Neural cell (in vitro differentiated cells): ENCODE measurements around the gene GNPTAB.

Experiments
- EP300 ChIP-seq: fragments of 450-650 bp; conservative IDR thresholded peaks from 2 replicates; pipeline ENCODE4 v1.6.1; 2014; ENCODE audit warnings: antibody characterized with exemption, mild to moderate bottlenecking, moderate library complexity; ENCODE audit not compliant: poor library complexity, severe bottlenecking
- EZH2 ChIP-seq: fragments of 200-600, 300-800 bp; shearing (Covaris generic), sonication (generic); IDR thresholded peaks from 2 replicates; pipeline ENCODE4 v1.6.1; 2014; ENCODE audit warnings: antibody characterized with exemption, low read length, borderline replicate concordance, mild to moderate bottlenecking; ENCODE audit not compliant: insufficient read depth, poor library complexity, severe bottlenecking
- MXI1 ChIP-seq: fragments of 450-650 bp; conservative IDR thresholded peaks from 2 replicates; pipeline ENCODE4 v1.6.1; 2014; ENCODE audit warnings: antibody characterized with exemption, mild to moderate bottlenecking; ENCODE audit not compliant: poor library complexity, severe bottlenecking
- POLR2AphosphoS5 ChIP-seq: IDR thresholded peaks from 2 replicates; pipeline ENCODE4 v1.6.1; 2012
- RAD21 ChIP-seq: fragments of 450-650 bp; conservative IDR thresholded peaks from 2 replicates; pipeline ENCODE4 v1.6.1; 2014; ENCODE audit warnings: antibody characterized with exemption, mild to moderate bottlenecking, moderate library complexity
- REST ChIP-seq: IDR thresholded peaks from 2 replicates; pipeline ENCODE4 v1.6.1; 2012; ENCODE audit warnings: borderline replicate concordance
- SMC3 ChIP-seq: fragments of 450-650 bp; conservative IDR thresholded peaks from 2 replicates; pipeline ENCODE4 v1.6.1; 2014; ENCODE audit warnings: antibody characterized with exemption, mild to moderate bottlenecking, moderate library complexity; ENCODE audit not compliant: poor library complexity
- TF ChIP-seq, protein P1 (sequence below): fragments of 450-650 bp; IDR thresholded peaks from 2 replicates; pipeline ENCODE4 v1.5.1; 2014; ENCODE audit warnings: antibody characterized with exemption, mild to moderate bottlenecking, moderate library complexity; ENCODE audit not compliant: poor library complexity, severe bottlenecking

- TF ChIP-seq, protein P1, sequence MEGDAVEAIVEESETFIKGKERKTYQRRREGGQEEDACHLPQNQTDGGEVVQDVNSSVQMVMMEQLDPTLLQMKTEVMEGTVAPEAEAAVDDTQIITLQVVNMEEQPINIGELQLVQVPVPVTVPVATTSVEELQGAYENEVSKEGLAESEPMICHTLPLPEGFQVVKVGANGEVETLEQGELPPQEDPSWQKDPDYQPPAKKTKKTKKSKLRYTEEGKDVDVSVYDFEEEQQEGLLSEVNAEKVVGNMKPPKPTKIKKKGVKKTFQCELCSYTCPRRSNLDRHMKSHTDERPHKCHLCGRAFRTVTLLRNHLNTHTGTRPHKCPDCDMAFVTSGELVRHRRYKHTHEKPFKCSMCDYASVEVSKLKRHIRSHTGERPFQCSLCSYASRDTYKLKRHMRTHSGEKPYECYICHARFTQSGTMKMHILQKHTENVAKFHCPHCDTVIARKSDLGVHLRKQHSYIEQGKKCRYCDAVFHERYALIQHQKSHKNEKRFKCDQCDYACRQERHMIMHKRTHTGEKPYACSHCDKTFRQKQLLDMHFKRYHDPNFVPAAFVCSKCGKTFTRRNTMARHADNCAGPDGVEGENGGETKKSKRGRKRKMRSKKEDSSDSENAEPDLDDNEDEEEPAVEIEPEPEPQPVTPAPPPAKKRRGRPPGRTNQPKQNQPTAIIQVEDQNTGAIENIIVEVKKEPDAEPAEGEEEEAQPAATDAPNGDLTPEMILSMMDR = no peak
- TF ChIP-seq EP300 (no peak), EZH2 (no peak), RAD21 (no peak), MXI1 (no peak), REST (no peak), SMC3 (no peak), POLR2AphosphoS5 (no peak)
Observed at GRCh38 chr12:101722392-101722791, 108.4 kb downstream of the GNPTAB start.
